NOMO-1 treated with DMSO at 0.1 percent for 48 hours (cell line): Measurements from ENCODE around the gene CERKL.

Source experiments
- DNase-seq: peaks from one replicate; lab custom pipeline; 2025; ENCODE audit not compliant: unreplicated experiment; lab: John Stamatoyannopoulos, UW

Gene CERKL

DNA sequence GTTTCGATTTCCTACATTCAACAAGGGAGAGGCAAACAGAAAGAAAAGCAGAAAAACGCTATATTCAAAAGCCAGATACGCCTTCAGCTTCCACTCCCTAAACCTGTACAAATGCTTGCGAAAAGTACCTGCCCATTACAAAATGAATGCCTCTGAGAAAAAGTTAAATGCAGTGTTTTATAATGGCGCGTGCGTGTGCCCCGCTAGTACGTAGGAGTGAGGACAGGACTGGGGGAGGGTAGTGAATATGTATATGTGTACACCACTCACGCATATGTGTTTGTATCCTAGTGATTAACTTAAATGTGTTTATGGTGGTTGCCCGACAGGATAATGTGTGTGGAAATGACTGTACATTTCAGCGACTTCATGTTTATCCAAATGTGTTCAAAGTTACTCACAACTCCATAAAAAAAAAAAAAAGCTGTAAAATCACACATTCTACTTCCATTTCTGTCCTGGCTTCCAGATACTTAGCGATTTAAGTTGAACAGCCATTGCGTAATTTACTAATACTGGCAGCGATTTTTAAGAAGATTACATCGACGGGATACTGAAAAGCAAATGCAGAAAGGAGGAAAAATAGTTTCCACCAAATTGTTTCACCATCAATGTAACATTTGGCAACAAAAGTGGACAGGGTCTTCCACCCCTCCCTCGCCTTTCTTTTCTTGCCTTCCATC, 22.1 kb upstream of the CERKL start:
- DNase-seq, result no peak

DNA sequence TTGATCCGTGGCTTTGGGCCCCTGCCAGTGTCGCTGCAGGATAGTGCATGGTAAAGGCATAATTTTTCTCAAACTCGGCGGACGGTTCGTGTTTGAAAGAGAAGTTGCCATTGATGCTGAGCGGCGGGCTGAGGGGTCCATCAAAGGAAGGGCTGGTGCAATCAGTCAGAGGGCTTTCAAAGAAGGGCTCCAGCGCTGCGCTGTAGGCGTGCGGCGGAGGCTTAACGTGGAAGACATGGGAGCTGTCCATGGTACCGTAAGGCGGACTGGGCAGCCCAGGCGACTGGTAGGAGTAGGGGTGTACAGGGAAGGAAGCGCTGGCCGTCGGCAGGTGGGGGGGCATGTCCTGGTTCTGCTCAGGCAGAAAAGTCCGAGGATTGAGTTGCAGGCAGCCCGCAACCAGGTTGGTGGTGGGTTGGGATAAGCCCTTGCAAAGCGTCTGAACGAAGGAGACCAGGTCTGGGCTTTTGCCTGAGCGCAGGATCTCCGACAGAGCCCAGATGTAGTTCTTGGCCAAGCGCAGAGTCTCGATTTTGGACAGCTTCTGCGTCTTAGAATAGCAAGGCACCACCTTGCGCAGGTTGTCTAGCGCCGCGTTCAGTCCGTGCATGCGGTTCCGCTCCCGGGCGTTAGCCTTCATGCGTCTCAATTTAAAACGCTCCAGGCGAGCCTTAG, 21.1 kb upstream of the CERKL start:
- peak; percentile 48 for DNase-seq

DNA sequence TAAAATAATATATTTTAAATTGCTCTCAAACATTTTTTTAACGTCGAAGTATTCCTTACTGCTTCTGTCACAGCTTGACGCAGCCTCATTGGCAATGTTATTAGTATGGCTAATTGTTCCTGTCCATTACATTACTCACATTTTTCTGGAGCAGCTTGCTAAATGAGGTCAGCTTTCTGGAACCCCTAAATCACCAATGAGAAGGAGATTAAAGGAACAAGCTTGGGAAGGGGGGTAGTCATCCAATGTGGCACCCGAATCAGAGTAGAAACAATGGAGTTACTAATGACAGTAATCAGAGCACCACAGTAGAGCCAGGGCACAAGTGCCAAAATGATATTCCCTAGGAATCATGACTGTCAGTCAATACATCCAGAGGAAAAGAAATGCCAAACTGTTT, 18.3 kb upstream of the CERKL start:
- DNase-seq, result no peak

DNA sequence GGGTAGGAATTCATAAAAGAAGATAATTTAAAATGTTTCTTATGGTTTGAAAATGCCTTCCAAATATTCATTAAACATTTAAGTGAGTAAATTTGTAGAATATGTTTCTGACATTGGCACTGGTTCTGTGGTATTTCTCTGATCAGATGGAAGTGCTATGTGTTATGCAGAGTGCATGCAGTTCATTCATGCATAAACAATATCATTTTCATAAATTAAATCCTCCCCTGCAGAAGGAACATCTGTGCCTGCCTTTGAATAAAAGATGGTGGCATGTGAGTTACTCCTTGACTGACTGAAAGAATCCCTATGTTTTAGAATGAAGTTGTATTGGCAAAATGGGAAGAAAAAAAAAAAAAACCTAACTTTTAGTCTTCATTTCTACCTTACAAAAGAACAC, 17.6 kb upstream of the CERKL start:
- no peak for DNase-seq

DNA sequence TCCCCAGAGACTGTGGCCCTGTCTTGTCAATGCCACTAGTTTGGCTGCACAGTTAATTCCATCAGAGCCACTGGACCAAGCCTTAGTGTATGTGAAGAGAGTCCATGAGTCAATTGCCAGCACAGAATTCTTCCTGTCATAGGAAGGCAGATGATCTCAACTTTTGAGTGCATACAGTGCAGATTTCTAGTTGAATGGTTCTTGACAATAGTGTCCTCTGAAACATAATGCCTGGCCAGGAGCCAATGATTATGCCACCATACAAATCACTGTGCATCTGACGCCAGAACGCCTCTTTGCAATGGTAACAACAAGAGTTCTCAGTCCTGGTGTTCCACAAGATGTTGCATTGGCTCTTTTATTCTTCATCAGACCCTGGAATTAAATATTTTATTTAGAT, 16.3 kb upstream of the CERKL start:
- DNase-seq, result no peak

DNA sequence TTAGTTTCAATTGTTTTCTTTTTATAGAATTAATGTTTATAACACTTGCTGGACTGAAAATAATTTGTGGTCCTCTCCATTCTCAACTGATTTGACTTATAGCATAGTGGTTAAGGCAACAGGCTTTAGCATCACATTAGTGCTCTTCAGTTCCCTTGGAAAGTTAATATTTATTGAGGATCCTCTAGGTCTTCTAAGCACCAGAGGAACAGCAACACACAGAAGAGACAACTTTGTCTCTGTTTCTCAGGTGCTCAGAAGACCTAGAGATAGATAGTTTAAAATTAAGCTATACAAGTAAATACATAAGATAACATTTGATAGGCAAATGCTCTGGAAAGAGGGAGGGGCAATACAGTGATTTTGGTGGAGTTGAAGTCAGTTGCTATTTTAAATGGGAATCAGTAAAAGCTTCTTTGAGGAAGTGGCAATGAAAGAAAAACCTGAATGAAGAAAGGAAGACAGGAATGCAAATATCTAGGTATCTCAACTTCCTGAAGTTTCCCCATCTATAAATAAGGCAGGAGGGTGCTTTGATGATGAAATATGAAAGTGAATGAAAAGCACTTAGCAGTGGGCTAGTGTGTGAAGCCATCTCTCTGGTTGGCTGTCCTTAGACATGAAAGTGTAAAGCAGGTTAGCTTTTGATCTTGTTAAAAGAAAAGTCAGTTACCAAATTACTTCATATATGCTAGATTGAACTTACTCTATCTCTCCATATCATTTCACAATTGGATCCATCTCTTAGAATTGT, 15.5 kb upstream of the CERKL start:
- DNase-seq, result no peak

DNA sequence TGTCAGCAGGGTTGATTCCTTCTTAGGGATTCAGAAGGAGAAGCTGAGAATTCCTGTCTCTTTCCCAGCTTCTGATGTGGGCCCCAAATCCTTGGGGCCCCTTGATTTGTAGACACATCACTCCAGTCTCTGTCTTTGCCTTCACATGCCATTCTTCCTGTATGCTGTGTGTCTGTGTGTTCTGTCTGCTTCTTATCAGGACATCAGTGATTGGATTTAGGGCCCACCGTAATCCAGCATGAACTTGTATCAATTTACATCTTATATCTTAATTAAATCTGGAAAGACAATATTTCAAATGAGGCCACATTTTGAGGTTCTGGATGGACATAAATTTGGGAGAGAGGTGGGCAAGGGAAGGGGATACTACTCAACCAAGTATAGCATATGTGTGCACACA, 13.7 kb upstream of the CERKL start:
- no peak for DNase-seq

DNA sequence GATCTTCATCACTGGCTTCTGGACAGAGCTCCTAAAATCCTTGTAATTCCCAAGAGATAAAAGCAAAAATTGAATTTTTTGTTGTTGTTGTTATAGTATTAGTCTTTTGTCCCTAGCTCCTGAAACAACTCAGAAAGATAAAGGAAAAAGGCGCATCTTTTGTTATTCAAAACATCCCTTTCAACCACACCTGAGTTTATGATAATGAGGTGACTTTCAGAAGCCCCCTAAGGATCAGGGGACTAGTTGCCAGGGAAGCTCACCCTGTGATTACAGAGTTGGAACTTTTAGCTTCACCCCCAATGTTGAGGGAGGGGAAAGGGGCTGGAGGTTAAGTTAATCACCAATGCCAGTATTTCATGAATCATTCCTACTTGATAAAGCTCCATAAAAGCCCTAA, 10.3 kb upstream of the CERKL start:
- no peak for DNase-seq

DNA sequence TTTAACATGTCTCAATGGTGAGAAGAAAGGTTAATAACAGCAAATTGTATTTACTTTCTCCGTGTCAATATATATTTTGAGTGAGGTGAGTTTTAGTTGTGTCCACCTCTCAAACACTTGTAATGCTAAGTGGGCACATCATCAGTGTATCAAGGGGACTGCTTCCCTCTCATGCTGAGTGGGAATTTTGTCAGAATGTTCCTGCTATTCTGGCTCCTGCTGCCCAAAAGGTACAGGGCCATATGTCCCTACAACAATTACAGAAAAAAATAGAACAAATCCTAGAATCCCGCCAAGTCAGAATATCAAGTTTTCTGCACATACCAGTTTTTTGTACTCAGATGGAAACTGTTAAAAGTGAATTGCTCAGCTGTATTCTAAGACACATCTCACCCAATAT, 5.4 kb upstream of the CERKL start:
- no peak for DNase-seq

DNA sequence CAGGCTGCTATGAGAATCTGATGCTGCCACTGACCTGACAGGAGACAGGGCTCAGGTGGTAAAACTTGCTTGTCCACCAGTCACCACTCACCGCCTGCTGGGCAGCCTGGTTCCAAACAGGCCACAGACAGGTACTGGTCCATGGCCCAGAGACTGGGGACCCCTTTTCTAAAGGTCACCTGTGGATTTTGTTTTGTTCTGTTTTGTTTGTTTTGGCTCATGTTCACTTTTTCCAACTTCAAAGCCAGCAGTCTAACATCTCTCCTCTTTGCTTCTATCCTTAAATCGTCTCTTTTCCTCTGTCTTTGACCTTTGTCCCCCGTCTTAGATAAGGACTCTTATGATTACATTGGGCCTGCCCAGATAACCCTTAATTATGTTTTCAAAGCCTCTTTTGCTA, 3.3 kb upstream of the CERKL start:
- DNase-seq, result no peak

DNA sequence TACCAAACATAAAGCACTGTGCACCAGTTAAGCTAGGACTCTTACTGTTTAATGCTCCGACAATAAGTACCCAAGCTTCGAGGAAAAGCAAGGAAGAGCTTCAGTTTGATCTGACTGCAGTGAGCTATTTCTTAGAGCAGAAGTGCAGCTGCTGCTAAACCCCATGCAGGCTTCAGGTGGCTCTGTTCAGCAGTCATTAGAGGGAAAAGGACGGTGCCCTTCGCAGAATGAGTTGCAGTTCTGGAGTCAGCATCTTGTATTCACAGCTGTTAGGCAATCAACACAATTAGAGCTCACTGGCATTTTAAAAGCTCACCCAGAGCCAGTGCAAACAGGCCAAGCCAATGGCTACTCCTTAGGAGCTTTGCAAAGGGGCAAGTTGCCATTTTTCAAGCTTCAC, 1.5 kb upstream of the CERKL start:
- no peak for DNase-seq

DNA sequence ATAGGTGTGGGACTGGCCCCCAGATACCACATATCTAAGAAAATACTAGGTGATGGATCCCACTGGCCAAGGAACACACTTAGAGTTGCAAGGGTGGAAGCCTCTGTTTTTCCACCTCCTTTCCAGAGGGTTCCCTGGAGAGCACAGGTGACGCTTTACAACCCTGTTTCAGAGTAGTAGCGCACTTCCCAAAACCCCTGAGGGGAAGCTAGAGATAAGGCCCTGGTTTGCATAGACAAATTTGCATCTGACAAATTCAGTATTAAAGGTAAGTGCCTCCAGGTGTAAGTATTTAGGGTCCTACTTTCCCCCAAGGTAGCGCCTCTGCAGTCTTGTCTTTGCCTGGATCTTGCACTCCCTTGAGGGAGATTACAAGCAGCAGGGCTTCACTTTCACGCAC, 474 bp upstream of the CERKL start:
- DNase-seq, result no peak

DNA sequence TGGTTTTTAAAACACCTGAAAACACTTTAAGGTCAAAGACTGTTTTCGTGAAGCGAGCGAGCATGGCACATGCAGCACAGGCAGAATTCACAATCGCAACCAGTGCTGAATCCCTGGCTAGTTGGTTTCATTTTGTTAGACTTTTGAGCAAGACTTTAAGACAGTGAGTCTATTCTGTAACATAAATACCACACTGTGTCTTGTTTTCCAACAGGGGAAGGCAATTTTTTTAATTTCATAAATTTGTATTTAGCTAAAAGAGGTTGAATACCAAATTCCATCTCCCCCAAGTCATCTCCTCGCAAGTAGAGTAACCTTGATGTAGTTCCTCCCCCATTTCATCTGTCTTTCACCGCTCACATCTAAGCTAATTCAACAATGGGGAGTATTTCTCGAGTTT, 1.4 kb downstream of the CERKL start:
- no peak for DNase-seq

DNA sequence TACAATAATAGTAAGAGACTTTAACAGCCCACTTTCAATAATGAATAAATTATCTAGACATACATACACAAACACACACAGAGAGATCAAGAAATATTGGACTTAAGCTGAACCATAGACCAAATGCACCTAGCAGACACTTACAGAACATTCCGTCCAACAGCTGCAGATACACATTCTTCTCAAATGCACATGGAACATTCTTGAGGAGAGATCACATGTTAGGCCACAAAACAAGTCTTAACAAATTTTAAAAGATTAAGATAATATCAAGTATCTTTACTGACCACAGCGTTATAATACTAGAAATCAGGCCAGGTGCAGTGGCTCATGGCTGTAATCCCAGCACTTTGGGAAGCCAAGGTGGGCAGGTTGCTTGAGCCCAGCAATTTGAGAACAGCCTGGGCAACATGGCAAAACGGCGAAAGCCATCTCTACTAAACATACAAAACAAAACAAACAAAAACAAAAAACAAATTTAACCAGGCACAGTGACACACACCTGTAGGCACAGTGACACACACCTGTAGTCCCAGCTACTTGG, 7.4 kb downstream of the CERKL start:
- DNase-seq, result no peak

DNA sequence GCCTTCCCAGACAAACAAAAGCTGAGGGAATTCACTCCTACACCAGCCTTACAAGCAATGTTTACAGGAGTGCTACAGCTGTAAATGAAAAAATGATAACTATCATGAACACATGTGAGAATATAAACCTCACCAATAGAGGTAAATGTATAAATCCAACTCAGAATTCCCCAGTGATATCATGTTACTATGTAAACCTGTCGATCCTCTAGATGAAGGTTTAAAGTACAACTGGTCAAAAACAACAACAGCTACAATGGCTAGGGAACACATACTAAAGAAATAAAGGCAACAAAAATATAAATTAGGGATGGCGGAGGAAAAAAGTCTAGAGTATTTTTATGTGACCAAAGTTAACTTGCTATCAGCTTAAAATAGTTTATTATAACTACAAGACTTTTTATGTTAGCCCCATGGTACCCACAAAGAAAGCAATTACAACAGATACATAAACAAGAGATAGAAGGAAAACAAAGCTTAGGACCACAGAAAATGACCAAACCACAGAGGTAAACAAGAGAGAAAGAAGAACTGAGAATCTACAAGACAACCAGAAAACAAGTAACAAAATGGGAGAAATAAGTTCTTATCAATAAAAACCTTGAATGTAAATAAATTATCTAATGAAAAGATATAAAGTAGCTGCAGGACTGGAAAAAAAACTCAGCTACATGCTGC, 8.3 kb downstream of the CERKL start:
- no peak for DNase-seq

DNA sequence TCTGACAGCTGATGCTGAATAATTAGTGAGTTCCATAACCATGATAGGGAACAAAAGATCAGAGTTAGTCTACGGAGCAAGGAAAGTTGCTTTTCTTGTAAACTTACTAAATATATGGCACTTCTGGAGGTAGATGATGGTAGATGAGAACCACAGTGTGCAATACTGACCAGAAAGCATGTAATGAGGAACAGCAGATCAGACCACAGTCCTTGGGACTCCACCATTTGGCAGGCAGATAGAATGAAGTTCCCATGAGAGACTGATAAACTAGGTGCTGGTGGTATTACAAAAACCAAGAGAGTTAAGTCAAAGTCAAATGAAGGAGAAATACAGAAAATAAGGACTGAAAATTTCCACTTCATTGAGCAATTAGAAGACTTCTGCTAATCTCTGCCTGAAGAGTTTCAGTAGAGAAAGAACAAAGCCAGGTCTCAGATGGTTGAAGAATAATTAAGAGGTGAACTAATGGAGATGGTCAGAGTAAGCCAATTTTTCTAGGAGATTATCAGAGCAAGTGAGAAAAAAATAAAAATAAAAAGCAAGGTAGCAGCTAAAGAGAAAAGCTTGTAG, 10.4 kb downstream of the CERKL start:
- no peak for DNase-seq

DNA sequence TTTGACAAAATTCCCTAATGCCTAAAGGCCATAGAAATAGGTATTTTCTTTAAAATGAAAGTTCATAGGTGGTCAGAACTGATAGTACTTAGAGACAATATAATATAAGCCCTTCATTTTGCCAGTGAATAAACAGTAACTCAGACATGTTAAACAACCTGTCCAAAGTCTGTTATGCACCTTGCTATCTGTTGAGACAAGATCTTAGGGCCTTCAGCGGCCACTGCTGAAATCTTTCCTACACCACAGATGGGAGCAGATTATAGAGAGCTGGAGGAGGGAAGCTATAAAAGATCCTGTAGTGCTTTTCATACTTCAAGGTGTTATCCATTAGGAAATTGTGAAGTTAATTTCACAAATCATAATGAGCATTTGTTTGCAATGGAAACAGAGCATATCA, 13.8 kb downstream of the CERKL start:
- DNase-seq, result no peak

DNA sequence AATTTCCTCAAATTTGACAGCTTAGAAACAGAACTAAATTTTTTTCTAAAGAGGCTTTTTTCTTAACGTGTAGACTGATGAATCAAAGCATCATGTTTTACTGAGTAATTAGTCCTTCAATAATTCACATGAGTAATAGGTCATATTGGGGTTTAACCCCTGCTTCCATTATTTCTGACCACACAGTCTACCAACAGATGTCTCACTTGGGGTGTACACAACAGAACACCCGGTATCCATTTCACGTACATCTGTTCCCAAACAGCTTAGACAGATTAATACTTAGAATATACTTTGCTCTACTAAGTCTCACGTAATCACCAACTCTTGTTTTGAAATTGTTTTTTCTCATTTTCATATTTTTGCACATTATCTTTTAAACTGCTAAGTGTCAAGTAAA, 14.8 kb downstream of the CERKL start:
- no peak for DNase-seq

DNA sequence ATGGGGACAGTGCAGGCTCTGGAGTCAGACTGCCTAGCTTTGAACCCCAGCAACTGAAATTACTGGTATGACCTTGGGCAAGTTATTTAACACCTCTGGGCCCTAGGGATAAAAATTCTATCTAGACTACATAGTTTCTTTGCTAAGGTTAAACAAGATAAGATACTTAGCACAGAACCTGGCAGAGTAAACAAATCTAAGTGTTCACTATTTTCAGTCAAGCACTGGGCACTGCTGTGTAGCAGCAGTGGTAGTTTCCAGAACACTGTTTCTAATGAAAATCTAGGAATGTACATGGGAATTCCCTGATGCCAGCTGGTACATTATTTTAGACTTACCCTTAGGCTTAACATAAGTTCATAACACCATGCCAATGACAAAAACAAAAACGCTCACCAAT, 17.2 kb downstream of the CERKL start:
- no peak for DNase-seq

DNA sequence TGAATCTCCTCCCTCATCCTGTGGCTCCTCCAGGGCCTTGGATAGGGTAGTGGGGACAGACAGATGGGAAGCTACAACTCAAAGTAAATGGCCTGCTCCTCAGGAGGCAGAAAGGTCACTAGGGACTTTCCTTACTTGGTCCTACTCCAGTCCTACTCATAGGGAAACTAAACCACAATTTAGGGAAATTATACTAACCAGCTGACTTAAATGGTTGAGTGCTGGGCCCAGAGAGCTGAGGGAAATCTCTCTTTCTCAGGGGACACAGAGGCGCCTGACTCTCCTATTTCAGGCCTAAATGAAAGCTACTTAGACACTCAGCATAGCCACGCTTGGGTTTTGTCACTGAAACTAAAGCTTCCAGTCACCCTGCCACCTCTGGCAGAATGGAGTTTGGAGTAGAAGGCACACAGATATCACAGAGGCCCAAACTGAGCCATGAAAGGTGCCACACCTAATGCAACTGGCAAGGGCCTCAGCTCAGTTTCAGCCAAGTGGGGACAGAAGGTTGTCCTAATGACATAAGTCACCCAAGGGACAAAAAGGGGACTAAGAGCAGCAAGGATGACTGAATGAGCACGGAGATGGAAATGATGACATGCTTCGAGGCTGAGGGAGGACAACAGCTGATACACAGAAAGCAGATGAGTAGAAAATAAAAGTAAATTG, 24.0 kb downstream of the CERKL start:
- DNase-seq, result no peak
